HG03565 (cell line): ENCODE results near the gene LFNG.

Source experiments
- ATAC-seq: cut with Tn5 transposase; IDR thresholded peaks from one replicate; pipeline ENCODE4 v1.9.1; 2021; ENCODE audit warnings: mild to moderate bottlenecking, moderate library complexity; ENCODE audit not compliant: unreplicated experiment

The LFNG gene

GRCh38 chr7:2483494-2483893, 36.1 kb upstream of the LFNG start:
- ATAC-seq = no peak

- no peak for ATAC-seq
Observed at GRCh38 chr7:2484868-2485267, 34.7 kb upstream of the LFNG start.

- no peak for ATAC-seq
Observed at GRCh38 chr7:2487586-2488271, 31.8 kb upstream of the LFNG start.

GRCh38 chr7:2488272-2488645, 31.3 kb upstream of the LFNG start:
- ATAC-seq = no peak

- ATAC-seq = no peak
Observed at GRCh38 chr7:2488681-2489080, 30.9 kb upstream of the LFNG start.

- ATAC-seq = no peak
Observed at GRCh38 chr7:2490181-2490651, 29.4 kb upstream of the LFNG start.

- no peak for ATAC-seq
Observed at GRCh38 chr7:2492038-2492437, 27.5 kb upstream of the LFNG start.

- no peak for ATAC-seq
Observed at GRCh38 chr7:2493205-2494164, 26.1 kb upstream of the LFNG start.

- no peak for ATAC-seq
Observed at GRCh38 chr7:2494191-2495130, 25.1 kb upstream of the LFNG start.

GRCh38 chr7:2495418-2496299, 23.9 kb upstream of the LFNG start:
- ATAC-seq = no peak

GRCh38 chr7:2496375-2496774, 23.2 kb upstream of the LFNG start:
- ATAC-seq = no peak

GRCh38 chr7:2497065-2497464, 22.5 kb upstream of the LFNG start:
- no peak for ATAC-seq

- no peak for ATAC-seq
Observed at GRCh38 chr7:2497500-2498336, 21.9 kb upstream of the LFNG start.

GRCh38 chr7:2498708-2499107, 20.9 kb upstream of the LFNG start:
- ATAC-seq = no peak

GRCh38 chr7:2499181-2499580, 20.4 kb upstream of the LFNG start:
- ATAC-seq = no peak

GRCh38 chr7:2499719-2500430, 19.7 kb upstream of the LFNG start:
- no peak for ATAC-seq

GRCh38 chr7:2500701-2501100, 18.9 kb upstream of the LFNG start:
- no peak for ATAC-seq

GRCh38 chr7:2501947-2502646, 17.5 kb upstream of the LFNG start:
- no peak for ATAC-seq
